Measurements from ENCODE around the gene SETD1A. TPM values are rescaled to one million over a fixed set of nuclear protein-coding genes. Genes with fewer than 3 reads are reported as not detected.

Gene SETD1A
- total and polyA plus RNA-seq, 2 of the 8 experiments (the other 6 are each of a cell fraction or from before 2014, with no cell fraction given): 4.8 to 29.0 TPM

- Histone ChIP-seq H3K23ac (ENCODE audit: insufficient read length) (no peak overlapping the region), H4K8ac (ENCODE audit: extremely low read depth, insufficient read depth, low read length) (peak overlapping the region; percentile 15; the same call in 1 of the 2 replicates), H3K56ac (replicated peaks; ENCODE audit: insufficient read length, low read depth, low read length) (peak overlapping the region; percentile 80), H3K4ac (replicated peaks; ENCODE audit: insufficient read length, low read depth, low read length) (no peak overlapping the region), H2BK120ac (replicated peaks; ENCODE audit: low read depth, low read length) (no peak overlapping the region), H3K4me2 (ENCODE audit: insufficient read depth in 1 of 2, low read depth in 2 of 2, low read length in 2 of 2) (peak overlapping the region; percentile 72 to 85), H3K9me3 (ENCODE audit: insufficient read depth in 2 of 2, low read depth in 1 of 2, low read length in 1 of 2) (no peaks in the 10 kb centered on the region), H4K5ac (ENCODE audit: insufficient read length, low read depth, low read length) (peak overlapping the region; percentile 83), H3K79me1 (ENCODE audit: low read depth, low read length) (no peaks in the 10 kb centered on the region), H4K91ac (replicated peaks; ENCODE audit: insufficient read length, low read length) (peak overlapping the region; percentile 77), H3K14ac (ENCODE audit: insufficient read length) (no peak overlapping the region), H3K36me3 (ENCODE audit: control insufficient read depth in 2 of 4, insufficient read depth in 4 of 4, low read length in 3 of 4) (peaks cover 9 to 20% (median 11%) of the 10 kb centered on the region in 4 experiments; a peak in 7 of 8 replicates), H3K27ac (ENCODE audit: low read depth, low read length) (peak overlapping the region; percentile 89), H3K4me1 (replicated peaks in 1 of 4; ENCODE audit: control insufficient read depth in 3 of 4, insufficient read depth in 4 of 4, low read length in 3 of 4) (peaks cover 0 to 32% (median 22%) of the 10 kb centered on the region in 4 experiments; a peak in 6 of 7 replicates), H3K18ac (ENCODE audit: extremely low read depth, low read length) (peak overlapping the region; percentile 78; the same call in 1 of the 2 replicates), H2BK20ac (ENCODE audit: low read length) (no peak overlapping the region), H3K79me2 (ENCODE audit: control insufficient read depth in 1 of 2, insufficient read depth in 2 of 2, low read length in 2 of 2) (no peaks in the 10 kb centered on the region), H3K9ac (replicated peaks in 1 of 4; ENCODE audit: extremely low read depth in 1 of 4, low read depth in 3 of 4, low read length in 3 of 4) (peak overlapping the region in 3 of 4 experiments; percentile 49 to 70 (median 69); a peak in 5 of 7 replicates), H2BK15ac (ENCODE audit: low read length) (no peak overlapping the region), H3K23me2 (ENCODE audit: low read depth, low read length) (peaks cover 12% of the 10 kb centered on the region), H2AFZ (ENCODE audit: low read length) (no peak overlapping the region), H2AK5ac (ENCODE audit: low read depth, low read length) (0 out of 2 replicates have a peak overlapping the region, but pooled peaks have one; percentile 34), H4K20me1 (replicated peaks in 1 of 2; ENCODE audit: control insufficient read depth in 1 of 2, insufficient read depth in 2 of 2, low read length in 2 of 2) (peaks cover 0 to 6% of the 10 kb centered on the region in 2 experiments), H3K4me3 (ENCODE audit: extremely low read depth in 1 of 4, insufficient read depth in 2 of 4, low read depth in 3 of 4, low read length in 4 of 4) (peak overlapping the region; percentile 23 to 98 (median 66)), H3K27me3 (replicated peaks in 1 of 4; ENCODE audit: control insufficient read depth in 3 of 4, extremely low read depth in 1 of 4, insufficient read depth in 3 of 4, low read length in 3 of 4) (no peaks in the 10 kb centered on the region), H2BK12ac (ENCODE audit: low read depth, low read length) (no peak overlapping the region; the same call in 1 of the 2 replicates), H2BK5ac (ENCODE audit: low read depth, low read length) (peak overlapping the region; percentile 91; the same call in 1 of the 2 replicates)
- FAIRE-seq: no peak
- ChIA-PET POLR2A (ENCODE audit: partially characterized antibody) (interaction anchor here (0.8 to 4.4 kb wide), 13 partner anchors 10 to 233 kb away, joined by 3 to 23 read pairs (median 4); partner anchors contain the start of genes FBXL19, FUS and SETD1A), CTCF (ENCODE audit: partially characterized antibody) (interaction anchor here (1.4 to 2.6 kb wide), 2 partner anchors 11 to 36 kb away, joined by 3 to 19 read pairs; no protein-coding TSS in a partner anchor)
- DNase-seq (ENCODE audit: low read depth in 1 of 2, low spot score in 2 of 2): no peak
- TF ChIP-seq HDAC2 (IDR thresholded peaks at IDR 0.05; ENCODE audit: borderline replicate concordance in 1 of 2, low read depth in 2 of 2, low read length in 2 of 2) (no peak), POLR2AphosphoS5 (IDR thresholded peaks at IDR 0.05; ENCODE audit: low read depth, low read length) (peak; percentile 66; the same call in 1 of the 2 replicates)
- no CpG with 5 or more reads among the region's 3 CpGs for whole genome bisulfite sequencing, 2 experiments (ENCODE audit: extremely low coverage in 1 of 2, insufficient coverage in 1 of 2, insufficient read length in 1 of 2, insufficient replicate concordance in 2 of 2, low coverage in 1 of 2, low lambda C conversion rate in 2 of 2, missing lambda C conversion rate in 1 of 2)
These were observed 10.1 kb upstream of the SETD1A start for GRCh38 chr16:30947541-30947858.

Data from H1 (cell line).